CD4-positive, alpha-beta T cell treated with Interleukin-1 beta for 1 hour (primary cell): ENCODE data around the gene ANKRD60.

ENCODE experiments used
- DNase-seq, 2 donors: peaks; one replicate each; pipeline ENCODE4 v3.0.0-alpha.2; 2020 to 2022

ANKRD60 gene

GRCh38 chr20:58219342-58219700 lies 9.1 kb downstream of the ANKRD60 start:
- no peak for DNase-seq

- no peak for DNase-seq
Measured at GRCh38 chr20:58218665-58219341, 9.7 kb downstream of the ANKRD60 start.

- DNase-seq: no peak
Measured at GRCh38 chr20:58216334-58216733, 12.1 kb downstream of the ANKRD60 start.

GRCh38 chr20:58215116-58215515 lies 13.3 kb downstream of the ANKRD60 start:
- no peak for DNase-seq

- no peak for DNase-seq
Measured at GRCh38 chr20:58214310-58214709, 14.1 kb downstream of the ANKRD60 start.

- no peak for DNase-seq
Measured at GRCh38 chr20:58213716-58214115, 14.7 kb downstream of the ANKRD60 start.

GRCh38 chr20:58213121-58213520 lies 15.3 kb downstream of the ANKRD60 start:
- DNase-seq: no peak

- no peak for DNase-seq
Measured at GRCh38 chr20:58212636-58213035, 15.8 kb downstream of the ANKRD60 start.

- no peak for DNase-seq
Measured at GRCh38 chr20:58210398-58210747, 18.1 kb downstream of the ANKRD60 start.

GRCh38 chr20:58209652-58210397 lies 18.6 kb downstream of the ANKRD60 start:
- DNase-seq: peak; percentile 78 to 84

GRCh38 chr20:58208944-58209343 lies 19.5 kb downstream of the ANKRD60 start:
- no peak for DNase-seq

GRCh38 chr20:58205850-58206249 lies 22.6 kb downstream of the ANKRD60 start:
- DNase-seq: no peak

GRCh38 chr20:58202044-58202443 lies 26.4 kb downstream of the ANKRD60 start:
- no peak for DNase-seq

GRCh38 chr20:58201616-58202015 lies 26.8 kb downstream of the ANKRD60 start:
- DNase-seq: no peak

GRCh38 chr20:58199469-58199868 lies 29.0 kb downstream of the ANKRD60 start:
- DNase-seq: no peak

- DNase-seq: no peak
Measured at GRCh38 chr20:58198901-58199355, 29.5 kb downstream of the ANKRD60 start.

GRCh38 chr20:58198384-58198783 lies 30.1 kb downstream of the ANKRD60 start:
- DNase-seq: no peak

- no peak for DNase-seq
Measured at GRCh38 chr20:58197185-58197469, 31.3 kb downstream of the ANKRD60 start.

GRCh38 chr20:58196402-58197184 lies 31.9 kb downstream of the ANKRD60 start:
- no peak for DNase-seq

- DNase-seq: no peak
Measured at GRCh38 chr20:58195047-58195446, 33.4 kb downstream of the ANKRD60 start.

GRCh38 chr20:58194175-58194791 lies 34.2 kb downstream of the ANKRD60 start:
- DNase-seq: no peak

- peak in 1 of 2 donors; percentile 25 for DNase-seq
Measured at GRCh38 chr20:58192567-58192966, 35.9 kb downstream of the ANKRD60 start.

GRCh38 chr20:58192065-58192464 lies 36.4 kb downstream of the ANKRD60 start:
- no peak for DNase-seq

- DNase-seq: no peak
Measured at GRCh38 chr20:58188527-58188926, 39.9 kb downstream of the ANKRD60 start.
